Mammary epithelial cell (primary cell): Measurements from ENCODE around the gene CDKN3.

Source experiments
- EZH2 ChIP-seq: IDR thresholded peaks from 2 replicates; pipeline ENCODE4 v1.6.1; 2012; ENCODE audit warnings: low read length, inconsistent platforms, borderline replicate concordance
- TF ChIP-seq, protein P1 (sequence below), 2 donors: IDR thresholded peaks in 1 of 2; conservative IDR thresholded peaks in 1 of 2; 2 replicates each; pipeline ENCODE4 v1.5.1; 2011 to 2012; ENCODE audit warnings: inconsistent platforms in 2 of 2, low read length in 2 of 2, mild to moderate bottlenecking in 2 of 2, control low read depth in 1 of 2, low read depth in 1 of 2; ENCODE audit not compliant: insufficient read depth in 1 of 2; ENCODE audit errors: extremely low read depth in 1 of 2

- TF ChIP-seq, protein P1, sequence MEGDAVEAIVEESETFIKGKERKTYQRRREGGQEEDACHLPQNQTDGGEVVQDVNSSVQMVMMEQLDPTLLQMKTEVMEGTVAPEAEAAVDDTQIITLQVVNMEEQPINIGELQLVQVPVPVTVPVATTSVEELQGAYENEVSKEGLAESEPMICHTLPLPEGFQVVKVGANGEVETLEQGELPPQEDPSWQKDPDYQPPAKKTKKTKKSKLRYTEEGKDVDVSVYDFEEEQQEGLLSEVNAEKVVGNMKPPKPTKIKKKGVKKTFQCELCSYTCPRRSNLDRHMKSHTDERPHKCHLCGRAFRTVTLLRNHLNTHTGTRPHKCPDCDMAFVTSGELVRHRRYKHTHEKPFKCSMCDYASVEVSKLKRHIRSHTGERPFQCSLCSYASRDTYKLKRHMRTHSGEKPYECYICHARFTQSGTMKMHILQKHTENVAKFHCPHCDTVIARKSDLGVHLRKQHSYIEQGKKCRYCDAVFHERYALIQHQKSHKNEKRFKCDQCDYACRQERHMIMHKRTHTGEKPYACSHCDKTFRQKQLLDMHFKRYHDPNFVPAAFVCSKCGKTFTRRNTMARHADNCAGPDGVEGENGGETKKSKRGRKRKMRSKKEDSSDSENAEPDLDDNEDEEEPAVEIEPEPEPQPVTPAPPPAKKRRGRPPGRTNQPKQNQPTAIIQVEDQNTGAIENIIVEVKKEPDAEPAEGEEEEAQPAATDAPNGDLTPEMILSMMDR (conservative IDR thresholded peaks at IDR 0.05 in 1 of 2, IDR thresholded peaks at IDR 0.05 in 1 of 2; ENCODE audit: extremely low read depth in 1 of 2, insufficient read depth in 1 of 2, low read depth in 1 of 2, low read length in 2 of 2), result no peak
- TF ChIP-seq EZH2, result no peak
Measured at GRCh38 chr14:54462048-54462447, 65.2 kb downstream of the CDKN3 start.
